ENCODE data around the gene ZNF521.

DNA sequence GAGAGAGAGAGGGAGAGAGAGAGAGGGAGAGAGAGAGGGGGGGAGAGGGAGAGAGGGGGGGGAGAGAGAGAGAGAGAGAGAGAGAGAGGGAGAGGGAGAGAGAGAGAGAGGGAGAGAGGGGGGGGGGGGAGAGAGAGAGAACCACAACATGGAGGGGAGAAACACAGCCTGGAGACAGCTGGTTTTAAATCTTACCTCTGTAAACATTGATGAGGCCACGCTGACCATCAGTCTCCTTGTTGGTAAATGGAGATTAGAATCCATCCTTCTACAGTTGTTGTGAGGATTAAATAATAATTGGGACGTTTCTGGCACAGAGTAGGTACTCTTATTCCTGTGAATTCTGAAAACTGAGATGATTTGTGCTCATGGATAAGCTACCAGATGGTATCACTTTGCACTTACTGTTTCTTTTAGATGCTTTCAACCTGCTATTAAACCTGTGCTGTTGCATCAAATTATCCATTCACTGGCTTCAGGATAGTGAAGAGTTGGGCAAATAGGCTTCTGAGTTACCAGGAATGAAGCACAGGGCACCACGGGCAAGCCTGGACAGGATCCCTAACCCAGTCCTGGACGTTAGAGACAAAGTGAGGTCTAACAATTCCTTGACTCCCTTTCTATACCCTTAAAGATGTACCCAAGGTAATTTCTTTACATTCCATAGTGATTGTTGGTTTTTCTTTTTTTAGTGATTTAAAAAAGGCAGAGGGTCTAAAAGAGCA is 318.1 kb downstream of the ZNF521 start:
- TF ChIP-seq POLR2AphosphoS5 (IDR thresholded peaks at IDR 0.05; ENCODE audit: low read depth, low read length) (no peak), POLR2A (IDR thresholded peaks at IDR 0.05; ENCODE audit: low read depth, low read length) (no peak), TAF1 (IDR thresholded peaks at IDR 0.05; ENCODE audit: low read depth, low read length) (no peak), PAX5 (IDR thresholded peaks at IDR 0.05; ENCODE audit: insufficient read depth, low read length, severe bottlenecking) (no peak), SPI1 (IDR thresholded peaks at IDR 0.05; ENCODE audit: low read depth, low read length) (no peak), POU2F2 (IDR thresholded peaks at IDR 0.05; ENCODE audit: low read depth, low read length) (no peak)

Measured in GM12891 (cell line).